ENCODE results near the gene NUP50. TPM values are rescaled to one million over a fixed set of nuclear protein-coding genes. Genes with fewer than 3 reads are reported as not detected.

Gene NUP50
- total and polyA plus RNA-seq, 2 donors (not counting 1 experiment from before 2014, with no cell fraction given): 17.4 to 29.2 TPM

DNA sequence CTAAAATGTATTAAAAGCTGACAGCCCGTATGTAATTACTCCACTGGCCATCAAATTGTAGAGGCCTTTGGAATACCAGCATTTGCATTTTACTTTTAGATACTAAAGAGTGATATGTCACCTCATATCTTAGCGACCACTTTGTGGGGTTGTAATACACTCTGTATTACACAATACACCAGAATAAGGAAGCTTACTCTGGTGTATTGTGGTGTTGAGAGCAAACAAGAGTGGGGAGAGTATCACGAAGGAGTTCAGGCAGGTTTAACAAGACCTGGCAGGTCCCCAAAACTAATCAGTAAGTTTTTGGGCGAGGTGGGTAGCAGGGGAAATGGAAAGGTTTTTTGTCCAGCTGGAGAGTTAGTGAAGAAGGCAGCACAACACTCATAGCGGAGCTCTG, 3.2 kb downstream of the NUP50 start:
- Histone ChIP-seq H3K79me2 (ENCODE audit: control insufficient read depth, insufficient read depth, low read length) (peaks cover 55% of the 10 kb centered on the region), H3K9me3 (ENCODE audit: control insufficient read depth, insufficient read depth, low read depth, low read length) (no peaks in the 10 kb centered on the region), H2AFZ (ENCODE audit: low read length) (no peak overlapping the region), H3K36me3 (ENCODE audit: control insufficient read depth, insufficient read depth, low read length) (peaks cover 6% of the 10 kb centered on the region), H4K20me1 (ENCODE audit: control insufficient read depth, extremely low read depth, insufficient read depth, low read length) (no peaks in the 10 kb centered on the region), H3K4me2 (ENCODE audit: extremely low read depth, insufficient read depth, low read length) (no peak overlapping the region), H3K4me1 (ENCODE audit: control insufficient read depth, extremely low read depth, insufficient read depth, low read length) (peaks cover 2% of the 10 kb centered on the region), H3K4me3 (replicated peaks in 1 of 4; ENCODE audit: control extremely low read depth in 1 of 4, insufficient read depth in 1 of 4, low read depth in 3 of 4, low read length in 4 of 4) (no peak overlapping the region), H3K27ac (ENCODE audit: insufficient read depth, low read length) (no peak overlapping the region), H3K9ac (ENCODE audit: insufficient read depth, low read length) (no peak overlapping the region), H3K27me3 (ENCODE audit: control insufficient read depth, insufficient read depth, low read length) (no peaks in the 10 kb centered on the region)
- TF ChIP-seq, protein P1, sequence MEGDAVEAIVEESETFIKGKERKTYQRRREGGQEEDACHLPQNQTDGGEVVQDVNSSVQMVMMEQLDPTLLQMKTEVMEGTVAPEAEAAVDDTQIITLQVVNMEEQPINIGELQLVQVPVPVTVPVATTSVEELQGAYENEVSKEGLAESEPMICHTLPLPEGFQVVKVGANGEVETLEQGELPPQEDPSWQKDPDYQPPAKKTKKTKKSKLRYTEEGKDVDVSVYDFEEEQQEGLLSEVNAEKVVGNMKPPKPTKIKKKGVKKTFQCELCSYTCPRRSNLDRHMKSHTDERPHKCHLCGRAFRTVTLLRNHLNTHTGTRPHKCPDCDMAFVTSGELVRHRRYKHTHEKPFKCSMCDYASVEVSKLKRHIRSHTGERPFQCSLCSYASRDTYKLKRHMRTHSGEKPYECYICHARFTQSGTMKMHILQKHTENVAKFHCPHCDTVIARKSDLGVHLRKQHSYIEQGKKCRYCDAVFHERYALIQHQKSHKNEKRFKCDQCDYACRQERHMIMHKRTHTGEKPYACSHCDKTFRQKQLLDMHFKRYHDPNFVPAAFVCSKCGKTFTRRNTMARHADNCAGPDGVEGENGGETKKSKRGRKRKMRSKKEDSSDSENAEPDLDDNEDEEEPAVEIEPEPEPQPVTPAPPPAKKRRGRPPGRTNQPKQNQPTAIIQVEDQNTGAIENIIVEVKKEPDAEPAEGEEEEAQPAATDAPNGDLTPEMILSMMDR (conservative IDR thresholded peaks at IDR 0.05 in 1 of 2, IDR thresholded peaks at IDR 0.05 in 1 of 2; ENCODE audit: low read depth in 1 of 2, low read length in 2 of 2): no peak
- TF ChIP-seq EZH2 (IDR thresholded peaks at IDR 0.05; ENCODE audit: low read length, missing control alignments): no peak
- no peak for DNase-seq (ENCODE audit: low read depth in 2 of 2)

DNA sequence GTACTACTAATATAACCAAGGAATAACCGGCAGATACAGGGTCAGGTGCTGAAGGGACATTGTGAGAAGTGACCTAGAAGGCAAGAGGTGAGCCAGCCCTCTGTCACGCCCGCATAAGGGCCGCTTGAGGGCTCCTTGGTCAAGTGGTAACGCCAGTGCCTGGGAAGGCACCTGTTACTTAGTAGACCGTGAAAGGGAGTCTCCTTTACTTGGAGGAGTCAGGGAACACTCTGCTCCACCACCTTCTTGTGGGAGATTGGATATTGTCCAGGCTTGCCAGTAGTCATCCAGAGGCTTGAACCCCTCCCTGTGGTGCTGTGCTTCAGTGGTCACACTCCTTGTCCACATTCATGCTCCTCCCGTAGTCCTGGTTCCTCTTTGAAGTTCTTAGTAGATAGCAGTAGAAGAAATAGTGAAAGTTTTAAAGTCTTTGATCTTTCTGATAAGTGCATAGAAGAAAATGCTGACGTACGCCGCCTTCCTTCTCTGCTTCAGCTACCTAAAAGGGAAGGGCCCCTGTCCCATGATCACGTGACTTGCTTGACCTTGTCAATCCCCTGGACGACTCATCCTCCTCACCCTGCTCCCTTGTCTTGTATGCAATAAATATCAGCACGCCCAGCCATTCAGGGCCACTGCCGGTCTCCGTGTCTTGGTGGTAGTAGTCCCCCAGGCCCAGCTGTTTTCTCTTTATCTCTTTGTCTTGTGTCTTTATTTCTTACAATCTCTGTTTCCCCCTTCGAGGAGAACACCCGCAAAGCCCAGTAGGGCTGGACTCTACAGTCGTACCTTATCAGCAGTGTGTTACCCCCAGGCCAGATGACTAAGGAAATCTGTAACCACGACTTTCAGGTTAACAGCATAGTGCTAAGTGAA, 6.1 kb downstream of the NUP50 start:
- peaks cover 53% of the 10 kb centered on the region for H3K79me2 ChIP-seq (ENCODE audit: control insufficient read depth, insufficient read depth, low read length)
- H3K9ac ChIP-seq (ENCODE audit: insufficient read depth, low read length): no peak overlapping the region
- H2AFZ ChIP-seq (ENCODE audit: low read length): no peak overlapping the region
- H3K9me3 ChIP-seq (ENCODE audit: control insufficient read depth, insufficient read depth, low read depth, low read length): no peaks in the 10 kb centered on the region
- H4K20me1 ChIP-seq (ENCODE audit: control insufficient read depth, extremely low read depth, insufficient read depth, low read length): no peaks in the 10 kb centered on the region
- no peak overlapping the region for H3K27ac ChIP-seq (ENCODE audit: insufficient read depth, low read length)
- no peaks in the 10 kb centered on the region for H3K4me1 ChIP-seq (ENCODE audit: control insufficient read depth, extremely low read depth, insufficient read depth, low read length)
- no peaks in the 10 kb centered on the region for H3K27me3 ChIP-seq (ENCODE audit: control insufficient read depth, insufficient read depth, low read length)
- no peak overlapping the region for H3K4me2 ChIP-seq (ENCODE audit: extremely low read depth, insufficient read depth, low read length)
- H3K4me3 ChIP-seq (replicated peaks in 1 of 4; ENCODE audit: control extremely low read depth in 1 of 4, insufficient read depth in 1 of 4, low read depth in 3 of 4, low read length in 4 of 4): no peak overlapping the region
- H3K36me3 ChIP-seq (ENCODE audit: control insufficient read depth, insufficient read depth, low read length): peaks cover 16% of the 10 kb centered on the region
- TF ChIP-seq EZH2 (IDR thresholded peaks at IDR 0.05; ENCODE audit: low read length, missing control alignments): no peak
- TF ChIP-seq, protein P1 (conservative IDR thresholded peaks at IDR 0.05 in 1 of 2, IDR thresholded peaks at IDR 0.05 in 1 of 2; ENCODE audit: low read depth in 1 of 2, low read length in 2 of 2): no peak
- DNase-seq (ENCODE audit: low read depth in 2 of 2): peak in 1 of 2 donors; percentile 46

DNA sequence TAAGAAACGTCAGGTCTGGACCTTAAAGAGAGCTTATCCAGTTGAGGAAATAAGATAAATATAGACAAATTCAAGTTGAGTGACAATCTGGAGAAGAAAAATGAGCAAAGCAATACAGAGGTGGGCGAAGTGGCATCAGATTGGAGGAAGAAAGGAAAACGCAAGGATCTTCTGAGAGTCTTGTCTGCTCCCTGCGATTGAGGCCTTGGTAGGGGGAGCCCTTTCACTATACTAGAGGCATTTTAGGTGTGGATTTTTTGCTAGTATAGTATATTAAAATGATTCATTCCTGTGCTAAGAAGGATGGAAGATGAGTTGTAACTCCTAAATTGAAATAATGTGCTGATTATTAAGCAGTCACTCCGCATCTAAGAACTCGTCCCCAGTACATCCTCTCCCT, 8.1 kb downstream of the NUP50 start:
- H2AFZ ChIP-seq (ENCODE audit: low read length): no peak overlapping the region
- H3K9me3 ChIP-seq (ENCODE audit: control insufficient read depth, insufficient read depth, low read depth, low read length): no peaks in the 10 kb centered on the region
- no peak overlapping the region for H3K27ac ChIP-seq (ENCODE audit: insufficient read depth, low read length)
- no peak for TF ChIP-seq EZH2 (IDR thresholded peaks at IDR 0.05; ENCODE audit: low read length, missing control alignments)
- TF ChIP-seq, protein P1 (conservative IDR thresholded peaks at IDR 0.05 in 1 of 2, IDR thresholded peaks at IDR 0.05 in 1 of 2; ENCODE audit: low read depth in 1 of 2, low read length in 2 of 2): no peak
- no peak overlapping the region for H3K4me2 ChIP-seq (ENCODE audit: extremely low read depth, insufficient read depth, low read length)
- no peak overlapping the region for H3K9ac ChIP-seq (ENCODE audit: insufficient read depth, low read length)
- no peaks in the 10 kb centered on the region for H3K27me3 ChIP-seq (ENCODE audit: control insufficient read depth, insufficient read depth, low read length)
- no peak for DNase-seq (ENCODE audit: low read depth in 2 of 2)
- H3K4me3 ChIP-seq (replicated peaks in 1 of 4; ENCODE audit: control extremely low read depth in 1 of 4, insufficient read depth in 1 of 4, low read depth in 3 of 4, low read length in 4 of 4): no peak overlapping the region
- no peaks in the 10 kb centered on the region for H4K20me1 ChIP-seq (ENCODE audit: control insufficient read depth, extremely low read depth, insufficient read depth, low read length)
- H3K4me1 ChIP-seq (ENCODE audit: control insufficient read depth, extremely low read depth, insufficient read depth, low read length): no peaks in the 10 kb centered on the region
- H3K36me3 ChIP-seq (ENCODE audit: control insufficient read depth, insufficient read depth, low read length): peaks cover 18% of the 10 kb centered on the region
- H3K79me2 ChIP-seq (ENCODE audit: control insufficient read depth, insufficient read depth, low read length): peaks cover 46% of the 10 kb centered on the region

Measured in fibroblast of lung (primary cell).